Loucy (cell line): ENCODE results near the gene ZNF81.
"Not testable (repeated sequence)": the region's sequence is repeated elsewhere in the genome, so short reads cannot be mapped to it uniquely, and the experiment has no call there.

Experiments used
- H2AFZ ChIP-seq: fragments of 200-600 bp; sonication (generic); 2 replicates; pipeline ENCODE4 v1.6.0; 2016; ENCODE audit warnings: antibody characterized with exemption, mild to moderate bottlenecking, low read length, moderate library complexity
- H3F3A ChIP-seq: fragments of 200-600 bp; 2 replicates; pipeline ENCODE4 v1.6.0; 2016; ENCODE audit warnings: antibody characterized with exemption, low read depth, mild to moderate bottlenecking
- H3K27me3 ChIP-seq: fragments of 200-600 bp; sonication (generic); 2 replicates; pipeline ENCODE4 v1.6.1; 2014; ENCODE audit warnings: low read length, mild to moderate bottlenecking; ENCODE audit not compliant: insufficient read depth, poor library complexity, severe bottlenecking
- H3K36me3 ChIP-seq: fragments of 200-600 bp; sonication (generic); 2 replicates; pipeline ENCODE4 v1.6.1; 2016; ENCODE audit warnings: low read length; ENCODE audit not compliant: insufficient read depth
- H3K4me1 ChIP-seq: fragments of 200-600 bp; sonication (generic); 2 replicates; pipeline ENCODE4 v1.5.1; 2014; ENCODE audit warnings: low read length, mild to moderate bottlenecking; ENCODE audit not compliant: insufficient read depth, poor library complexity, severe bottlenecking
- H3K4me2 ChIP-seq: fragments of 200-600 bp; sonication (generic); 2 replicates; pipeline ENCODE4 v1.6.0; 2014; ENCODE audit warnings: antibody characterized with exemption, low read length, low read depth, mild to moderate bottlenecking; ENCODE audit not compliant: poor library complexity, severe bottlenecking
- H3K4me3 ChIP-seq: fragments of 200-600 bp; sonication (generic); 2 replicates; pipeline ENCODE4 v1.5.1; 2014; ENCODE audit warnings: low read length, mild to moderate bottlenecking, mixed read lengths; ENCODE audit not compliant: poor library complexity, severe bottlenecking
- H3K79me2 ChIP-seq: fragments of 200-600 bp; sonication (generic); 2 replicates; pipeline ENCODE4 v1.6.1; 2014; ENCODE audit warnings: low read length; ENCODE audit not compliant: insufficient read depth
- H3K9ac ChIP-seq: fragments of 200-600 bp; sonication (generic); 2 replicates; pipeline ENCODE4 v1.6.0; 2014; ENCODE audit warnings: mild to moderate bottlenecking, low read depth, low read length, moderate library complexity; ENCODE audit not compliant: poor library complexity, severe bottlenecking
- H3K9me2 ChIP-seq: fragments of 200-600 bp; sonication (generic); replicated peaks from 2 replicates; pipeline ENCODE4 v1.6.1; 2016; ENCODE audit warnings: low read depth, low read length, mixed read lengths
- H3K9me3 ChIP-seq: fragments of 200-600 bp; sonication (generic); 2 replicates; pipeline ENCODE4 v1.6.1; 2014; ENCODE audit warnings: mild to moderate bottlenecking, antibody characterized with exemption, low read length, low read depth; ENCODE audit not compliant: insufficient read depth
- H4K20me1 ChIP-seq: fragments of 200-600 bp; sonication (generic); 2 replicates; pipeline ENCODE4 v1.6.0; 2014; ENCODE audit warnings: antibody characterized with exemption, low read length, mild to moderate bottlenecking; ENCODE audit not compliant: insufficient read depth, poor library complexity, severe bottlenecking
- CTCF ChIP-seq: fragments of 200-600 bp; sonication (generic); conservative IDR thresholded peaks from 2 replicates; pipeline ENCODE4 v1.5.1; 2014; ENCODE audit warnings: mild to moderate bottlenecking, antibody characterized with exemption, low read length
- EZH2phosphoT487 ChIP-seq: fragments of 200-600 bp; IDR thresholded peaks from 2 replicates; pipeline ENCODE4 v1.6.1; 2018; ENCODE audit warnings: antibody characterized with exemption, mild to moderate bottlenecking, moderate library complexity, borderline replicate concordance

The ZNF81 gene

GRCh38 chrX:47958761-47959342 lies 122.2 kb downstream of the ZNF81 start:
- TF ChIP-seq EZH2phosphoT487 (no peak), CTCF (peak; percentile 53)
- no peak overlapping the region for H2AFZ ChIP-seq
- no peaks in the 10 kb centered on the region for H3K4me1 ChIP-seq
- no peaks in the 10 kb centered on the region for H3F3A ChIP-seq
- no peaks in the 10 kb centered on the region for H3K27me3 ChIP-seq
- no peak overlapping the region for H3K4me3 ChIP-seq
- H3K4me2 ChIP-seq: no peak overlapping the region
- H3K9me2 ChIP-seq: no peaks in the 10 kb centered on the region
- no peaks in the 10 kb centered on the region for H3K79me2 ChIP-seq
- H3K36me3 ChIP-seq: no peaks in the 10 kb centered on the region
- no peaks in the 10 kb centered on the region for H3K9me3 ChIP-seq
- no peaks in the 10 kb centered on the region for H4K20me1 ChIP-seq
- H3K9ac ChIP-seq: no peak overlapping the region

- Histone ChIP-seq H3K27me3 (no peaks in the 10 kb centered on the region), H3F3A (no peaks in the 10 kb centered on the region), H3K4me1 (no peaks in the 10 kb centered on the region), H2AFZ (no peak overlapping the region), H3K79me2 (no peaks in the 10 kb centered on the region), H4K20me1 (no peaks in the 10 kb centered on the region), H3K4me3 (no peak overlapping the region), H3K36me3 (no peaks in the 10 kb centered on the region), H3K9me2 (no peaks in the 10 kb centered on the region), H3K9me3 (no peaks in the 10 kb centered on the region), H3K9ac (no peak overlapping the region), H3K4me2 (no peak overlapping the region)
- TF ChIP-seq CTCF (no peak), EZH2phosphoT487 (no peak)
Observed at GRCh38 chrX:47960406-47960805, 123.7 kb downstream of the ZNF81 start.

- H3K27me3 ChIP-seq, H3K9me3 ChIP-seq, H3K36me3 ChIP-seq, H3K4me2 ChIP-seq, H3K4me1 ChIP-seq, H3K4me3 ChIP-seq, H3K79me2 ChIP-seq, H2AFZ ChIP-seq, H4K20me1 ChIP-seq, H3K9ac ChIP-seq, H3F3A ChIP-seq, H3K9me2 ChIP-seq: not testable (repeated sequence)
Observed at GRCh38 chrX:47961830-47962229, 125.1 kb downstream of the ZNF81 start.

GRCh38 chrX:47965526-47965925 lies 128.8 kb downstream of the ZNF81 start:
- not testable (repeated sequence) for H3K4me2 ChIP-seq, H4K20me1 ChIP-seq, H3K36me3 ChIP-seq, H3F3A ChIP-seq, H3K9me3 ChIP-seq, H2AFZ ChIP-seq, H3K4me3 ChIP-seq, H3K9ac ChIP-seq, H3K9me2 ChIP-seq, H3K27me3 ChIP-seq, H3K79me2 ChIP-seq, H3K4me1 ChIP-seq
